K562 (cell line): ENCODE measurements around the gene MPZL1. TPM values are rescaled to one million over a fixed set of nuclear protein-coding genes. Genes with fewer than 3 reads are reported as not detected.
A peak's percentile ranks its signal among the peaks of the same experiment; 100 is the strongest.

Source experiments
- BCOR ChIP-seq: fragments of 450-650 bp; IDR thresholded peaks from 2 replicates; pipeline ENCODE4 v1.6.1; 2016
- CC2D1A ChIP-seq: fragments of 450-650 bp; IDR thresholded peaks from 2 replicates; pipeline ENCODE4 v1.6.1; 2017; ENCODE audit warnings: mild to moderate bottlenecking
- MXI1 ChIP-seq: IDR thresholded peaks from 2 replicates; pipeline ENCODE4 v1.6.1; 2011; ENCODE audit warnings: low read depth, mild to moderate bottlenecking, improper control_type of control experiment, low read length
- NFIC ChIP-seq: fragments of 450-650 bp; IDR thresholded peaks from 2 replicates; pipeline ENCODE4 v1.6.1; 2017; ENCODE audit warnings: mild to moderate bottlenecking, inconsistent platforms
- RBM22 ChIP-seq: fragments of 200-400 bp; formaldehyde crosslinking; IDR thresholded peaks from 2 replicates; pipeline ENCODE4 v1.6.1; 2018; ENCODE audit warnings: low read length, low read depth; ENCODE audit not compliant: poor library complexity, severe bottlenecking
- SMARCC2 ChIP-seq: fragments of 450-650 bp; IDR thresholded peaks from 2 replicates; pipeline ENCODE4 v1.6.1; 2017; ENCODE audit warnings: antibody characterized with exemption, moderate library complexity, mild to moderate bottlenecking, low read depth
- SREBF1 ChIP-seq: fragments of 150-350 bp; IDR thresholded peaks from 2 replicates; pipeline ENCODE4 v1.6.1; 2014; ENCODE audit warnings: antibody characterized with exemption, low read depth, low read length, borderline replicate concordance
- TSC22D4 ChIP-seq: fragments of 450-650 bp; IDR thresholded peaks from 2 replicates; pipeline ENCODE4 v1.6.1; 2016; ENCODE audit warnings: missing genetic modification characterization, missing biosample characterization, control low read depth
- U2AF1 ChIP-seq: fragments of 200-400 bp; formaldehyde crosslinking; optimal IDR thresholded peaks from 2 replicates; pipeline ENCODE3; 2017; ENCODE audit warnings: mild to moderate bottlenecking, low read depth, low read length, moderate library complexity
- ZNF408 ChIP-seq: fragments of 250-450 bp; sonication (Bioruptor Pico); IDR thresholded peaks from 2 replicates; pipeline ENCODE4 v1.4.0; 2020; ENCODE audit warnings: low read depth, mild to moderate bottlenecking, moderate library complexity
- polyA plus RNA-seq, 8 experiments: library from polyadenylated mRNA; depleted of rRNA in 4 of 8; stranded (reverse) in 5 of 8; unstranded in 3 of 8; fragments of >200 nt; fragmentation: Nextera tagmentation in 2 of 8; fragmentation: Illumina TruSeq in 1 of 8; extraction: Ambion mirVana in 2 of 8; extraction: Trizol in 1 of 8; gene quantifications; 2 replicates each; pipeline versions ENCODE4 v1.2.1 to v1.2.3, GENCODE V29; 2011 to 2014; ENCODE audit warnings: inconsistent platforms in 1 of 8, missing spikeins in 1 of 8
- total RNA-seq, 7 experiments: library from RNA; depleted of rRNA in 6 of 7; stranded (reverse); fragments of >200 nt in 6 of 7; fragmentation: Illumina TruSeq in 2 of 7; extraction: Trizol in 2 of 7; gene quantifications; 2 replicates each; pipeline versions ENCODE4 v1.2.1 to v1.2.3, GENCODE V29; 2011 to 2021; ENCODE audit warnings: low replicate concordance in 1 of 7
- TF ChIP-seq, protein P1 (sequence below), 2 experiments: IDR thresholded peaks; 2 replicates each; pipeline ENCODE4 v1.6.1; 2012; ENCODE audit warnings: improper control_type of control experiment in 2 of 2, low read depth in 2 of 2, low read length in 2 of 2, borderline replicate concordance in 1 of 2
- TF ChIP-seq, protein P2 (sequence below): fragments of 250-450 bp; sonication (Bioruptor Pico); IDR thresholded peaks from 2 replicates; pipeline ENCODE4 v1.8.0; 2022; ENCODE audit warnings: moderate library complexity, mild to moderate bottlenecking, inconsistent platforms
- TF ChIP-seq, protein P3 (sequence below): IDR thresholded peaks from 2 replicates; pipeline ENCODE4 v1.6.1; 2011; ENCODE audit warnings: borderline replicate concordance, low read depth, mild to moderate bottlenecking, moderate library complexity, low read length; ENCODE audit not compliant: insufficient read depth, poor library complexity, severe bottlenecking
- TF ChIP-seq, protein P4 (sequence below): fragments of 250-450 bp; sonication (Bioruptor Pico); IDR thresholded peaks from 2 replicates; pipeline ENCODE4 v1.9.0; 2021; ENCODE audit warnings: mild to moderate bottlenecking
- TF ChIP-seq, protein P5 (sequence below): fragments of 150-350 bp; conservative IDR thresholded peaks from 2 replicates; pipeline ENCODE4 v1.6.1; 2014; ENCODE audit warnings: low read length
- TF ChIP-seq, protein P6 (sequence below): fragments of 250-450 bp; sonication (Bioruptor Pico); IDR thresholded peaks from 2 replicates; pipeline ENCODE4 v1.8.0; 2021; ENCODE audit warnings: mild to moderate bottlenecking, moderate library complexity

MPZL1 gene
- total and polyA plus RNA-seq, 9 of the 15 experiments (the other 6 are each of a cell fraction or from before 2014, with no cell fraction given), result 14.5 to 153 (median 66.5) TPM

DNA sequence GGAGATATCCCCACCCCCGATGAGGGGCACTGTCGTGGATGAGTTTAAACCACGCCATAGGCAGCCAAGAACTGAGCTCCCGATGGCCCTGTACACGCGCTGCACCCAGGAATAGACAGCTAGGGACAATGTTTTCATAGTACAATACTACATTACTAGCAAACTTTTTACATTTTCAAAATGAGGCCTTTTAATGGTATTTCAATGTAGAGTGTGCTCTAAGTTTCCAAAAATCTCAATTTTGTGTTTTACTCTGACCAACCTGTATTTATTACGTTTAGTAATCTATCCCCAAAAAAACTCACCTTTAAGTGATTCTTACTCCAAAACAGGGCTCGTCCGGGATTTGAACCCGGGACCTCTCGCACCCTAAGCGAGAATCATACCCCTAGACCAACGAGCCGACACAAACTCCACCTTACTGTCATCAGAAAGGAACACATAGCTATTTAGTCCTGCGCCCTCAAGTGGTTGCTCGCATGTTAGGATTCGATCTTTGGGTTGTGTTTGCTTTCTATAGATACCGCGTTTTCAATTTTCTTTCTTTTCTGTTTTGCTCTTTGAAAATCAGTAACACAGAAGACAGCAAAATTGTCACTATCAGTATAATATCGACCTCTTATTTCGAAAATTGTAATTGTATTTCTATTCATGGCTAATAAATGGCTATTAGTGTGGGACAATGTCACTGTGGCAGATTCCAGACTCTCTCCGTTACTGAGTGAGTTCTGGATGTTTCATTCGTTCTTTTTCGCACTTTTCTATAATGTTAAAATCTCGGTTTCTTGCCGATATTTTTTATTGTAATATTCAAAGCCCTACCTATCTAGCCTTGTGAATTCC is 6.4 kb upstream of the MPZL1 start (continued):
- TF ChIP-seq, protein P1, sequence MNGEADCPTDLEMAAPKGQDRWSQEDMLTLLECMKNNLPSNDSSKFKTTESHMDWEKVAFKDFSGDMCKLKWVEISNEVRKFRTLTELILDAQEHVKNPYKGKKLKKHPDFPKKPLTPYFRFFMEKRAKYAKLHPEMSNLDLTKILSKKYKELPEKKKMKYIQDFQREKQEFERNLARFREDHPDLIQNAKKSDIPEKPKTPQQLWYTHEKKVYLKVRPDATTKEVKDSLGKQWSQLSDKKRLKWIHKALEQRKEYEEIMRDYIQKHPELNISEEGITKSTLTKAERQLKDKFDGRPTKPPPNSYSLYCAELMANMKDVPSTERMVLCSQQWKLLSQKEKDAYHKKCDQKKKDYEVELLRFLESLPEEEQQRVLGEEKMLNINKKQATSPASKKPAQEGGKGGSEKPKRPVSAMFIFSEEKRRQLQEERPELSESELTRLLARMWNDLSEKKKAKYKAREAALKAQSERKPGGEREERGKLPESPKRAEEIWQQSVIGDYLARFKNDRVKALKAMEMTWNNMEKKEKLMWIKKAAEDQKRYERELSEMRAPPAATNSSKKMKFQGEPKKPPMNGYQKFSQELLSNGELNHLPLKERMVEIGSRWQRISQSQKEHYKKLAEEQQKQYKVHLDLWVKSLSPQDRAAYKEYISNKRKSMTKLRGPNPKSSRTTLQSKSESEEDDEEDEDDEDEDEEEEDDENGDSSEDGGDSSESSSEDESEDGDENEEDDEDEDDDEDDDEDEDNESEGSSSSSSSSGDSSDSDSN (IDR thresholded peaks at IDR 0.05; ENCODE audit: borderline replicate concordance in 1 of 2, low read depth in 2 of 2, low read length in 2 of 2), result no peak
- TF ChIP-seq TSC22D4 (tag) (no peak), U2AF1 (no peak), SMARCC2 (no peak), BCOR (peak; percentile 90), RBM22 (no peak), ZNF408 (CRISPR knock-in tag) (no peak), NFIC (peak; percentile 84), SREBF1 (no peak; the same call in 1 of the 2 replicates), MXI1 (no peak; the same call in 1 of the 2 replicates), CC2D1A (no peak)
- TF ChIP-seq, protein P2, sequence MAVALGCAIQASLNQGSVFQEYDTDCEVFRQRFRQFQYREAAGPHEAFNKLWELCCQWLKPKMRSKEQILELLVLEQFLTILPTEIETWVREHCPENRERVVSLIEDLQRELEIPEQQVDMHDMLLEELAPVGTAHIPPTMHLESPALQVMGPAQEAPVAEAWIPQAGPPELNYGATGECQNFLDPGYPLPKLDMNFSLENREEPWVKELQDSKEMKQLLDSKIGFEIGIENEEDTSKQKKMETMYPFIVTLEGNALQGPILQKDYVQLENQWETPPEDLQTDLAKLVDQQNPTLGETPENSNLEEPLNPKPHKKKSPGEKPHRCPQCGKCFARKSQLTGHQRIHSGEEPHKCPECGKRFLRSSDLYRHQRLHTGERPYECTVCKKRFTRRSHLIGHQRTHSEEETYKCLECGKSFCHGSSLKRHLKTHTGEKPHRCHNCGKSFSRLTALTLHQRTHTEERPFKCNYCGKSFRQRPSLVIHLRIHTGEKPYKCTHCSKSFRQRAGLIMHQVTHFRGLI (CRISPR knock-in tag), result no peak
- TF ChIP-seq, protein P3, sequence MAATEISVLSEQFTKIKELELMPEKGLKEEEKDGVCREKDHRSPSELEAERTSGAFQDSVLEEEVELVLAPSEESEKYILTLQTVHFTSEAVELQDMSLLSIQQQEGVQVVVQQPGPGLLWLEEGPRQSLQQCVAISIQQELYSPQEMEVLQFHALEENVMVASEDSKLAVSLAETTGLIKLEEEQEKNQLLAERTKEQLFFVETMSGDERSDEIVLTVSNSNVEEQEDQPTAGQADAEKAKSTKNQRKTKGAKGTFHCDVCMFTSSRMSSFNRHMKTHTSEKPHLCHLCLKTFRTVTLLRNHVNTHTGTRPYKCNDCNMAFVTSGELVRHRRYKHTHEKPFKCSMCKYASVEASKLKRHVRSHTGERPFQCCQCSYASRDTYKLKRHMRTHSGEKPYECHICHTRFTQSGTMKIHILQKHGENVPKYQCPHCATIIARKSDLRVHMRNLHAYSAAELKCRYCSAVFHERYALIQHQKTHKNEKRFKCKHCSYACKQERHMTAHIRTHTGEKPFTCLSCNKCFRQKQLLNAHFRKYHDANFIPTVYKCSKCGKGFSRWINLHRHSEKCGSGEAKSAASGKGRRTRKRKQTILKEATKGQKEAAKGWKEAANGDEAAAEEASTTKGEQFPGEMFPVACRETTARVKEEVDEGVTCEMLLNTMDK, result peak; percentile 92
- TF ChIP-seq, protein P4, sequence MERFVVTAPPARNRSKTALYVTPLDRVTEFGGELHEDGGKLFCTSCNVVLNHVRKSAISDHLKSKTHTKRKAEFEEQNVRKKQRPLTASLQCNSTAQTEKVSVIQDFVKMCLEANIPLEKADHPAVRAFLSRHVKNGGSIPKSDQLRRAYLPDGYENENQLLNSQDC, result no peak
- TF ChIP-seq, protein P5, sequence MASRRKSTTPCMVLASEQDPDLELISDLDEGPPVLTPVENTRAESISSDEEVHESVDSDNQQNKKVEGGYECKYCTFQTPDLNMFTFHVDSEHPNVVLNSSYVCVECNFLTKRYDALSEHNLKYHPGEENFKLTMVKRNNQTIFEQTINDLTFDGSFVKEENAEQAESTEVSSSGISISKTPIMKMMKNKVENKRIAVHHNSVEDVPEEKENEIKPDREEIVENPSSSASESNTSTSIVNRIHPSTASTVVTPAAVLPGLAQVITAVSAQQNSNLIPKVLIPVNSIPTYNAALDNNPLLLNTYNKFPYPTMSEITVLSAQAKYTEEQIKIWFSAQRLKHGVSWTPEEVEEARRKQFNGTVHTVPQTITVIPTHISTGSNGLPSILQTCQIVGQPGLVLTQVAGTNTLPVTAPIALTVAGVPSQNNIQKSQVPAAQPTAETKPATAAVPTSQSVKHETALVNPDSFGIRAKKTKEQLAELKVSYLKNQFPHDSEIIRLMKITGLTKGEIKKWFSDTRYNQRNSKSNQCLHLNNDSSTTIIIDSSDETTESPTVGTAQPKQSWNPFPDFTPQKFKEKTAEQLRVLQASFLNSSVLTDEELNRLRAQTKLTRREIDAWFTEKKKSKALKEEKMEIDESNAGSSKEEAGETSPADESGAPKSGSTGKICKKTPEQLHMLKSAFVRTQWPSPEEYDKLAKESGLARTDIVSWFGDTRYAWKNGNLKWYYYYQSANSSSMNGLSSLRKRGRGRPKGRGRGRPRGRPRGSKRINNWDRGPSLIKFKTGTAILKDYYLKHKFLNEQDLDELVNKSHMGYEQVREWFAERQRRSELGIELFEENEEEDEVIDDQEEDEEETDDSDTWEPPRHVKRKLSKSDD, result 0 out of 2 replicates have a peak, but pooled peaks have one; percentile 30
- TF ChIP-seq, protein P6, sequence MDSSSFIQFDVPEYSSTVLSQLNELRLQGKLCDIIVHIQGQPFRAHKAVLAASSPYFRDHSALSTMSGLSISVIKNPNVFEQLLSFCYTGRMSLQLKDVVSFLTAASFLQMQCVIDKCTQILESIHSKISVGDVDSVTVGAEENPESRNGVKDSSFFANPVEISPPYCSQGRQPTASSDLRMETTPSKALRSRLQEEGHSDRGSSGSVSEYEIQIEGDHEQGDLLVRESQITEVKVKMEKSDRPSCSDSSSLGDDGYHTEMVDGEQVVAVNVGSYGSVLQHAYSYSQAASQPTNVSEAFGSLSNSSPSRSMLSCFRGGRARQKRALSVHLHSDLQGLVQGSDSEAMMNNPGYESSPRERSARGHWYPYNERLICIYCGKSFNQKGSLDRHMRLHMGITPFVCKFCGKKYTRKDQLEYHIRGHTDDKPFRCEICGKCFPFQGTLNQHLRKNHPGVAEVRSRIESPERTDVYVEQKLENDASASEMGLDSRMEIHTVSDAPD (CRISPR knock-in tag), result no peak
